Measurements from ENCODE around the gene DBNL. TPM values are rescaled to one million over a fixed set of nuclear protein-coding genes. Genes with fewer than 3 reads are reported as not detected.
"Not testable (repeated sequence)": the region's sequence is repeated elsewhere in the genome, so short reads cannot be mapped to it uniquely, and the experiment has no call there.

The DBNL gene
- polyA plus RNA-seq: 384 TPM

- Mint-ChIP-seq H3K36me3 (peaks cover 5% of the 10 kb centered on the region), H3K4me1 (peaks cover 16 to 50% (median 42%) of the 10 kb centered on the region in 3 donors), H3K27ac (peak within 1 kb of the TSS; percentile 87 to 98 (median 98)), H3K27me3 (peaks cover 1% of the 10 kb centered on the region), H3K4me3 (peak within 1 kb of the TSS; percentile 87 to 95 (median 92)), H3K9me3 (no peaks in the 10 kb centered on the region)
Measured at GRCh38 chr7:44044315-44045225, at the start of gene DBNL. TSS of gene DBNL (plus strand) at chr7:44044702. CDS start at chr7:44044738, 36 bp downstream.

DNA sequence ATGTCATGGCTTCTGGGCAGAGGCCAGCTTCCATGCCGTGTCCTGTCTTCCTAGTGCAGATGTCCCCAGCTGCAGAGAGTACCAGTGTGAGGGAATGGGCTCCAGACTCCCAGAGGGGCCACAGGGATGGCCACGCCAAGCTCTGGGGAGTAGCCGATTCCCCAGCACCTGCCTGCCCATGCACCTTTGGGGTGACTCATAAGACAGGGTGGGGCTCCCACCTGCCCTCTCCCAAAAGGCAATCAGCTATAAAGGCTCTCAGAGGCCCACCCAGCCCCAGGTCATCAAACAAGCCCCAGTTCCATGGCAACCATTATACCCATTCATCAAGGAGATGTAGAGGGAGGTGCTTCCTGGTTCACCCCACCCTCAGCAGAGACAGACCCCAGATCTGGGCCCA is 47.0 kb upstream of the DBNL start, which contains the start of gene SPDYE1:
SPDYE1 (plus strand) TSS at position 366 of the 400 bp plus-strand sequence. CDS start 2,053 bp downstream, outside the sequence.
- not testable (repeated sequence) for H3K27ac Mint-ChIP-seq, H3K9me3 Mint-ChIP-seq, H3K4me1 Mint-ChIP-seq, H3K4me3 Mint-ChIP-seq, H3K36me3 Mint-ChIP-seq, H3K27me3 Mint-ChIP-seq

GRCh38 chr7:44012081-44012480 is 32.4 kb upstream of the DBNL start:
- H3K4me1 Mint-ChIP-seq, H3K27ac Mint-ChIP-seq, H3K9me3 Mint-ChIP-seq, H3K36me3 Mint-ChIP-seq, H3K4me3 Mint-ChIP-seq, H3K27me3 Mint-ChIP-seq: not testable (repeated sequence)

DNA sequence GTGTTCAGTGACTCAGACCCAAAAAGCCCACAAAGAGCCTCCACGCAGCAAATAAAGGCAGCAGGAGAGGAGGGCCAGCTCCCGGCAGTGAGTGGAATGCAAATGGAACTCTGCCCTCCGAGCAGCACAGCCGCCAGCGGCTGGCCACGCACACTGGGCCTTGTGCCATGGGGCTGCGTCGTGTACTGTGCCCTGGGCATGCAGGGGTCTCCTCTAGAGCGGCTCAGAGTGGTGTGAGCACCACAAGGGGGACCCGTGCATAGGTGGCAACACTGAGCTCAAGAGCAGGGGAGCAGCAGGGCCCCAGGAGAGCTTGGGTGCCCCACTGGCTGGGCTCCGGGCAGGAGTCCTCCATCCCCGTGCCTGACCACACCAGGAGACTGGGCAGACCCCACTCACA is 29.4 kb upstream of the DBNL start:
- H3K4me1 Mint-ChIP-seq, H3K36me3 Mint-ChIP-seq, H3K9me3 Mint-ChIP-seq, H3K27me3 Mint-ChIP-seq, H3K27ac Mint-ChIP-seq, H3K4me3 Mint-ChIP-seq: not testable (repeated sequence)

DNA sequence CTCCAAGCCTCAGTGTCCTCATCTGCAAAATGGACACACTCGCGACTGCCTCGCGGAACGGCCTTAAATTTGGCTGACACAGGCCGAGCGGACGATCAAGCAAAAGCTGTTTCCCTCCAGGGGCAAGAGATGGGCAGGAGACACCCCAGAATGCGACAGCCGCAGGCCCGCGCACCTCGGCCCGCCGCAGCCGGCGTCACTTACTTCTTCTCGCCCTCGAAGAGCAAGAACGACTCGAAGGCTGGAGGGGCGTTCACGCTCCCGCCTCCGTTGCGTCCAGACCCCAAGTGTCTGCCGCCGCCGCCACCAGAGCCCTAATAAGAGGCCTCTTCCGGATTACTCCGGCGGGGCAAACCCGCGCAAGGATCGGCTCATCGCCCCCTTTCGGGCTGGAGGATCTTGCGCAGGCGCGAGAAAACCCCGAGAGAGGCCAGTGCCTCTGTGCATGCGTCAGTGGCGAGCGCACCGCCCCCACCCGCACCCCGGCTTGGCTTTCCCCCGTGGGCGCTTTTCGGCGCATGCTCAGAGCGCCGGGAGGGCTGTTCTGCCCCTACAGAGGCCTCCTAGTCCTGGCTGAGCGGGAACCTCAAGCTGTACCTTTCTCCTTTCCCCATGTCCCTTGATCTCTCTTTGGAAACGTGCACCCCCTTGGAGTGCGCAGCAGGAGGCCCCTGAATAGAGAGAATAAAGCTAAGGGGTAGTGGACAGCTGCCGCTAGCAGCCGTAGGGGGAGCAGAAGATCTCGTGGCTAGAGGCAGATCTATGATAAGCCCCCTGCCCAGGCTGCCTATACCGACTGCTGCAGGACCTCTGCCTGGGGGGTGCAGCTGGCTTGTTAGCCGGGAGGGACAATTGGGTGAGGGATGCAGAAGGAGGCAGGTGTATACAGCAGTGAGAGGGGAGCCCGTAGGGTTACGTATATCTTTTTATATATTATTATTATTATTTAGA is 25.4 kb upstream of the DBNL start:
- not testable (repeated sequence) for H3K36me3 Mint-ChIP-seq, H3K27me3 Mint-ChIP-seq, H3K9me3 Mint-ChIP-seq
- Mint-ChIP-seq H3K27ac (peak overlapping the region; percentile 90 to 94 (median 92)), H3K4me3 (peak overlapping the region; percentile 90 to 97 (median 96)), H3K4me1 (peaks cover 6 to 18% (median 7%) of the 10 kb centered on the region in 3 donors)

DNA sequence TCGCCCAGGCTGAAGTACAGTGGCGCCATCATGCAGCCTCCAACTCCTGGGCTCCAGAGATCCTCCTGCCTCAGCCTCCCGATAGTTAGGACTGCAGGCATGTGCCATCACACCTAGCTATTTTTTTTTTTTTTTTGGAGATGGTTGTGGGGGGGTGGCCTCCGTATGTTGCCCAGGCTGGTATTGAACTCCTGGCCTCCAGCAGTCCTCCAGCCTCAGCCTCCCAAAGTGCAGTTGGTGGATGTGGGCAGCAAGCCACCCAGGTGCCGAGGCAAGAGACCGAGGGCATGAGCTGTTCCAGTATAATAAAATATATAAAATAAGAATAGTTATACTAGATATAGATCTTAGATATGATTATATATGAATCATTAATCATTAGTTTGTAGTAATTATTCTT is 24.7 kb upstream of the DBNL start:
- not testable (repeated sequence) for H3K27me3 Mint-ChIP-seq, H3K36me3 Mint-ChIP-seq, H3K9me3 Mint-ChIP-seq
- Mint-ChIP-seq H3K4me3 (peak overlapping the region in 1 of 4 donors; percentile 78), H3K27ac (peak overlapping the region in 1 of 3 donors; percentile 90), H3K4me1 (peaks cover 6 to 18% (median 7%) of the 10 kb centered on the region in 3 donors)

DNA sequence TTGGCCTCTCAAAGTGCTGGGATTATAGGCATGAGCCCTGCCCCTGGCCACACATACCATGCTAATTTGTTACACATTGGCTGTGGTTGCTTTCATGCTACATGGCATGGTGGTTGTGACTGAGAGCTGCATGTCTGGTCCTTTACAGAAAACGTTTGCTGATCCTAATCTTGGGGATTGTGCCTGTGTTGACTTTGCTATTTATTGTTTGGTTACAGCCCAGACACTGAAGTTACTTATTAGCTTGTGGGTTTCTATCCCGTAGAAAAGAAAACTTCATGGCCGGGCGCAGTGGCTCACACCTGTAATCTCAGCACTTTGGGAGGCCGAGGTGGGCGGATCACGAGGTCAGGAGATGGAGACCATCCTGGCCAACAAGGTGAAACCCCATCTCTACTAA is 22.4 kb upstream of the DBNL start:
- H3K27ac Mint-ChIP-seq, H3K27me3 Mint-ChIP-seq, H3K9me3 Mint-ChIP-seq, H3K36me3 Mint-ChIP-seq, H3K4me3 Mint-ChIP-seq: not testable (repeated sequence)
- peaks cover 5 to 18% (median 6%) of the 10 kb centered on the region in 3 donors for H3K4me1 Mint-ChIP-seq

- not testable (repeated sequence) for H3K36me3 Mint-ChIP-seq, H3K27me3 Mint-ChIP-seq, H3K9me3 Mint-ChIP-seq, H3K27ac Mint-ChIP-seq
- H3K4me1 Mint-ChIP-seq: peaks cover 5 to 18% (median 6%) of the 10 kb centered on the region in 3 donors
- peak overlapping the region in 1 of 4 donors; percentile 45 for H3K4me3 Mint-ChIP-seq
Measured at GRCh38 chr7:44022796-44023467, 21.6 kb upstream of the DBNL start.

DNA sequence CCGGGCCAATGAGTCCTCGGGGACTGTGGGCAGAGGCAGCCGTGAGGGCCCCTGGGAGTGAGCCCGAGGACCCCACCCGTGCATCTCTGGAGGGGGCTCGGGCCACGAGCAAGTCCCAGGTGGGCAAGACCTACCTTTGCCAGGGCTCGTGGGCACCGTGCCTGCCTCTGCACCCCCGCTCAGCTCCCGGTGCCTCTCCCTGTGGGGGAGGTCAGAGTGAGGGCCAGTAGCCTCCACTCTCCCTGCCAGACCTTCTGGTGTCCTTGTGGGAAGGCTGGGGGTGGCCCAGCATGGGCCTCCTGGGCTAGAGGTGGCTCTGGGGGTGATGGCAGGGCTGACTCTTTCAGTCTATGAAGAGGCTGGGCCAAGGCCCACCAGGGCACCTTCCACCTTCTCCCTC is 15.1 kb upstream of the DBNL start:
- not testable (repeated sequence) for H3K27ac Mint-ChIP-seq, H3K27me3 Mint-ChIP-seq, H3K9me3 Mint-ChIP-seq, H3K36me3 Mint-ChIP-seq, H3K4me3 Mint-ChIP-seq, H3K4me1 Mint-ChIP-seq

DNA sequence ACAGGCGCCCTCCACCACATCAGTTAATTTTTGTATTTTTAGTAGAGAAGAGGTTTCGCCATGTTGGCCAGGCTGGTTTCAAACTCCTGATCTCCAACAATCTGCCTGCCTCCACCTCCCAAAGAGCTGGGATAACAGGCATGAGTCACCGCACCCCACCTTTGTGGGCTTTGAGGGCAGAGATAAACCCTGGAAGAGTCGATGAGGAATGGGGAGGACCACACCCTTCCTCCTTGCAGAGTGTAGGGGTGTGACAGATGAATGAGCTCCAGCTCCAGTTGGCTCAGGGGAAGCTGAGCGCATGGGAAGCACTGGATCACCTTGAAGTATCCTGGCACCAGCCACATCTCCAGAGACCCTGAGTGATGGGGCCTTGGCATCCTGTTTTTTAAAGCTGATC is 14.5 kb upstream of the DBNL start:
- H3K9me3 Mint-ChIP-seq, H3K27ac Mint-ChIP-seq, H3K4me1 Mint-ChIP-seq, H3K27me3 Mint-ChIP-seq, H3K36me3 Mint-ChIP-seq, H3K4me3 Mint-ChIP-seq: not testable (repeated sequence)

DNA sequence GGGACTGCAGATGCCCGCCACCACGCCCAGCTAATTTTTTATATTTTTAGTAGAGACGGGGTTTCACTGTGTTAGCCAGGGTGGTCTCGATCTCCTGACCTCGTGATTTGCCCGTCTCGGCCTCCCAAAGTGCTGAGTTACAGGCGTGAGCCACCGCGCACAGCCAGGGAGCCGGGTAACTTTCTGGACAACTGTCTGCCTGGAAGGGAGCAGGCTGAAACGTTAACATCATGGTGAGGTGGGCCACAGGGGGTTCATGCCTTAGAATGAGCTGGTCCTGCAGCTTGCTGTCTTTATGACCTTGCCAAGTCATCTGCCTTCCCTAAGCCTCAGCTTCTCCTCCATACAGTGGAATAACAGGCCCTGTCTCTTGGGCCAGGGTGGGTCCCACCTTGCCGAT is 13.2 kb upstream of the DBNL start:
- H3K4me3 Mint-ChIP-seq, H3K27ac Mint-ChIP-seq, H3K4me1 Mint-ChIP-seq, H3K27me3 Mint-ChIP-seq, H3K36me3 Mint-ChIP-seq, H3K9me3 Mint-ChIP-seq: not testable (repeated sequence)

GRCh38 chr7:44032031-44032430 is 12.5 kb upstream of the DBNL start:
- not testable (repeated sequence) for H3K4me1 Mint-ChIP-seq, H3K27ac Mint-ChIP-seq, H3K9me3 Mint-ChIP-seq

DNA sequence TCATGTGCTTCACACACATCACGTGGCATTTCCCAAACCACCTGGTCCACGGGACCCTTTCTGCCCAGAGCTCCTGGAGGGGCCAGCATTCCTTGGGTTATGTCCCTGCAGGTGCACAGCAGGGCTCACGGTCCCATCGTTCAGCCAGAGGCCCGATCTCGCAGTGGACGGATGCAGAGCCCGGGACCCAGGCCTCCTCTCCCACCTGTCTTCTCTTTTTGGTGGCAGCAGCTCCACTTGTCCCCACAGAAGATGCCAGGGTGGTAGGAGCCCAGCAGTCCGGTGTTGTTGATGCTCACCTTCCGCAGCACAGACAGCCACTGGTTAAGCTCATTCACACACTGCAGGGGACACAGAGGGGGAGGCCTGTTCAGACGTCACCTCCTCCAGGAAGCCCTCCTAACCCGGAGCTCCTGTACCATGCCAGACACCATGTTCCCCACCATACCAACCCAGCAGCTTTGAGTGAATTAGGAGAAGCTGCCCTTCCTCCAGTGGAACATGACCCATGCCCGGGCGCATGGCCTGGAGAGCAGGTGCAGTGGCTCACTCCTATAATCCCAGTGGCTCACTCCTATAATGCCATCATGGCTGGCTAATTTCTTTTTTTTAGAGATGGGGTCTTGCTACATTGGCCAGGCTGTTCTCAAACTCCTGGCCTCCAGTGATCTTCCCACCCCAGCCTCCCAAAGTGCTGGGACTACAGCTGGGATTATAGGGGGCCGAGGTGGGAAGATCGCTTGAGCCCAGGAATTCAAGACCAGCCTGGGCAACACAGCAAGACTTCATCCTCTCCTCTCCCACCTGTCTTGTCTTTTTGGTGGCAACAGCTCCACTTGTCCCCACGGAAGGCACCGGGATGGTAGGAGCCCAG is 10.3 kb upstream of the DBNL start:
- H3K4me1 Mint-ChIP-seq, H3K27me3 Mint-ChIP-seq, H3K27ac Mint-ChIP-seq, H3K9me3 Mint-ChIP-seq, H3K4me3 Mint-ChIP-seq, H3K36me3 Mint-ChIP-seq: not testable (repeated sequence)

More at GRCh38 chr7:44032031-44032430, 12.5 kb upstream of the DBNL start:
- H3K27me3 Mint-ChIP-seq, H3K36me3 Mint-ChIP-seq, H3K4me3 Mint-ChIP-seq: not testable (repeated sequence)

- H3K36me3 Mint-ChIP-seq, H3K27me3 Mint-ChIP-seq, H3K4me1 Mint-ChIP-seq, H3K9me3 Mint-ChIP-seq: not testable (repeated sequence)
- peak overlapping the region in 1 of 3 donors; percentile 62 for H3K27ac Mint-ChIP-seq
- peak overlapping the region in 1 of 4 donors; percentile 40 for H3K4me3 Mint-ChIP-seq
Measured at GRCh38 chr7:44036364-44036763, 8.1 kb upstream of the DBNL start.
